ENCODE results near the gene TPM4.

- TF ChIP-seq CTCF (IDR thresholded peaks at IDR 0.05; ENCODE audit: low read length) (no peak), EZH2 (IDR thresholded peaks at IDR 0.05; ENCODE audit: borderline replicate concordance, low read length) (no peak)
These were observed 65.8 kb downstream of the TPM4 start for GRCh38 chr19:16142032-16142580.

All from OCI-LY1 (cell line).